Astrocyte (in vitro differentiated cells and primary cell): ENCODE results near the gene SPAG6.

Experiments
- CTCF ChIP-seq: IDR thresholded peaks from 2 replicates; pipeline ENCODE4 v1.5.1; 2011; ENCODE audit warnings: low read depth, mild to moderate bottlenecking, inconsistent platforms, low read length, moderate library complexity; ENCODE audit not compliant: insufficient read depth
- EZH2 ChIP-seq: IDR thresholded peaks from 2 replicates; pipeline ENCODE4 v1.6.1; 2012; ENCODE audit warnings: mild to moderate bottlenecking, low read length, inconsistent platforms; ENCODE audit not compliant: insufficient read depth

DNA sequence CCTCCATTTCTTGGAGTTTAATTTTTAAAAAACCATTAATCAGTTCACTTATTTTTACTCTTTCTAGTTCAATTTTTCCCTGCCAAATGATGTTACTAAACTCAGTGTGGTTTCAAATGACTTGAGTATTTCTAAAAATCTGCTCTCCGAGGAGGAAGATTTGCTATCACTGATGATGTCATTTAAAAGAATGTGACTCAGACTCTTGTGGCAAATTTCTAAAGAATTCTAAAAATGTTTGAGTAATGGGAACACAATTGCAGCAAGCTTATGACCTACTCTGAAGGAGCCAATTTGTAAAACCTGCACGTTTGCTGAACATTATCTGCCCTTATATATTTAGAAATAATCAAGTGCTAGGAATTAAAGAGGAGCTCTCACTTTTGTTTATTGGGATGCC is 88.6 kb downstream of the SPAG6 start:
- TF ChIP-seq CTCF (no peak), EZH2 (no peak)
